A549 (cell line): Measurements from ENCODE around the gene CLDN34. TPM values are rescaled to one million over a fixed set of nuclear protein-coding genes. Genes with fewer than 3 reads are reported as not detected.

Source experiments
- polyA plus RNA-seq, 4 experiments: library from polyadenylated mRNA; depleted of rRNA in 3 of 4; stranded (reverse); fragments of >200 nt; fragmentation: RNase III in 1 of 4; extraction: RNeasy Plus Mini Kit Qiagen cat#74134 plus additional on column Dnase treatment in 1 of 4; gene quantifications; 2 replicates in 3 of 4; 3 replicates in 1 of 4; pipeline ENCODE4 v1.2.3, GENCODE V29; 2011 to 2017

Gene CLDN34
- polyA plus RNA-seq, 2 of the 4 experiments (the other 2 are of a cell fraction), result not detected

Other genes starting within 250 kb of the CLDN34 start
- 0.07 TPM in 1 of 2 replicates, not detected in the other for gene GPR143, start 201.5 kb upstream of the CLDN34 start, polyA plus RNA-seq (2011; rRNA removed)
- not detected in 3 replicates for gene GPR143, start 201.5 kb upstream of the CLDN34 start, polyA plus RNA-seq (2017; fragmentation: RNase III; extraction: RNeasy Plus Mini Kit Qiagen cat#74134 plus additional on column Dnase treatment)
- 0.12 and 0.21 TPM in 2 replicates for gene SHROOM2, start 180.9 kb upstream of the CLDN34 start, polyA plus RNA-seq (2011; rRNA removed)
- 0.16 to 0.27 TPM (median 0.21 TPM) in 3 replicates for gene SHROOM2, start 180.9 kb upstream of the CLDN34 start, polyA plus RNA-seq (2017; fragmentation: RNase III; extraction: RNeasy Plus Mini Kit Qiagen cat#74134 plus additional on column Dnase treatment)
- 4.4 and 4.7 TPM in 2 replicates for gene CLCN4, start 189.6 kb downstream of the CLDN34 start, polyA plus RNA-seq (2011; rRNA removed)
- gene CLCN4, start 189.6 kb downstream of the CLDN34 start, polyA plus RNA-seq (2017; fragmentation: RNase III; extraction: RNeasy Plus Mini Kit Qiagen cat#74134 plus additional on column Dnase treatment), result 2.7 to 2.9 TPM (median 2.8 TPM) in 3 replicates